DMS153 (cell line): ENCODE results near the gene URM1.
A peak's percentile ranks its signal among the peaks of the same experiment; 100 is the strongest.

Experiments
- DNase-seq: peaks from one replicate; lab custom pipeline; 2025; lab: John Stamatoyannopoulos, UW

Gene URM1

GRCh38 chr9:128349125-128349524, 22.0 kb upstream of the URM1 start:
- no peak for DNase-seq

- no peak for DNase-seq
Observed at GRCh38 chr9:128349772-128350171, 21.4 kb upstream of the URM1 start.

DNA sequence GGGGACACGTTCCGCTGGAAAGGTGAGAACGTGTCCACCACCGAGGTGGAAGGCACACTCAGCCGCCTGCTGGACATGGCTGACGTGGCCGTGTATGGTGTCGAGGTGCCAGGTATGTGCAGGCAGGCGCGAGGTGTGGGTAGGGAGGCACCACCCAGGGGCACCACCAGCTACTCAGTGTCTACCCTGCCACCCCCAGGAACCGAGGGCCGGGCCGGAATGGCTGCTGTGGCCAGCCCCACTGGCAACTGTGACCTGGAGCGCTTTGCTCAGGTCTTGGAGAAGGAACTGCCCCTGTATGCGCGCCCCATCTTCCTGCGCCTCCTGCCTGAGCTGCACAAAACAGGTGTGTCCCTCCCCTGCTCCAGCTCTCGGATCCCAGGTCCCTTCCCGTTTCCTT, 15.7 kb upstream of the URM1 start:
- no peak for DNase-seq

GRCh38 chr9:128358090-128358489, 13.1 kb upstream of the URM1 start:
- no peak for DNase-seq

DNA sequence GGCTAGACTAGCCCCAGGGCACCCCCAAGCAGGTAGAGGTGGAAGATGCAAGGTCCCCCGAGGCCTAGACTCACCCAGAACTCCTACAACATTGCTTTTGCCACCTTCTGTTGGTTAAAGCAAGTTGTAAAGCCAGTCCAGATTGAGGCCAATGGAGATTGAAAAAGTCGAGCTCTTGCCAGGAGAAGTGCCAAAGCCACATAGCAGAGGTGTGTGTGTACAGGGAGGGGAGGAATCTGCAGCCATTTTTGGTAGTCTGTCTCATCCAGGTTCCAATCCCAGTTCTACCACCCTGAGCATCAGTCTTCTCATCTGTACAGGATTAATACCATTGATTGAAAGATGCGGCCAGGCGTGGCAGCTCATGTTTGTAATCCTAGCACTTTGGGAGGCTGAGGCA, 12.3 kb upstream of the URM1 start:
- DNase-seq: no peak

- DNase-seq: no peak
Observed at GRCh38 chr9:128360826-128361225, 10.3 kb upstream of the URM1 start.

DNA sequence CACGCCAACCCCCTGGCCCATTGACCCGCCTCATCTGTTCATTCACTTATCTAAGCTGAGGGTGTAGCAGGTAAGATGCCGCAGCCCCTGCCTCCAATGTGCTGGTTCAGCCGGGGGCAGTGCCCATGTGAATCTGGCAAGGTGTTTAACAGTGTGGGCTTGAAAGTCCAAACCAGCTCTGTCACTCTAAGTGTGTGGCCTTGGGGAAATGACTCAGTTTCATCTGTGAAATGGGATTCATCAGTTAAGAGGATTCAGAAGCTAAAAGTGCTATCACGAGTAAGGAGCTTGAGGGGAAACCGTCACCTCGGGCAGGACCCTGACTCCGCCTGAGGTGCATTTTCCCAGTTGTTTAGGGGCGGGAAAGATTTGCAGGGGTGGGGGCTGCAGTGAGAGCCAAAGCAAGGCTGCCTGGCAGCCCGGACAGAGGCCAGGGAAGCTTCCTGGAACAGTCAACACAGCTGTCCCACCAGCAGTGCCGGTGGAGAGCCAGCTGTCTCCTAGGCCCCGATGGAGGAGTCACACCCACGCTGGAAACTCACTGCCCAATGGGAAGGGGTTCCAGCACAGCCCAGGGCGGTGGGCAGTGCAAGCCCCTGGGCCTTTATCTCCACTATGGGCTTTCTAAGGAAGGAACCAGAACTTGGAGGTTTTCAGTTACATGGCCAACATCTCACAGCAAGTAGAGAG, 9.7 kb upstream of the URM1 start:
- DNase-seq: no peak

DNA sequence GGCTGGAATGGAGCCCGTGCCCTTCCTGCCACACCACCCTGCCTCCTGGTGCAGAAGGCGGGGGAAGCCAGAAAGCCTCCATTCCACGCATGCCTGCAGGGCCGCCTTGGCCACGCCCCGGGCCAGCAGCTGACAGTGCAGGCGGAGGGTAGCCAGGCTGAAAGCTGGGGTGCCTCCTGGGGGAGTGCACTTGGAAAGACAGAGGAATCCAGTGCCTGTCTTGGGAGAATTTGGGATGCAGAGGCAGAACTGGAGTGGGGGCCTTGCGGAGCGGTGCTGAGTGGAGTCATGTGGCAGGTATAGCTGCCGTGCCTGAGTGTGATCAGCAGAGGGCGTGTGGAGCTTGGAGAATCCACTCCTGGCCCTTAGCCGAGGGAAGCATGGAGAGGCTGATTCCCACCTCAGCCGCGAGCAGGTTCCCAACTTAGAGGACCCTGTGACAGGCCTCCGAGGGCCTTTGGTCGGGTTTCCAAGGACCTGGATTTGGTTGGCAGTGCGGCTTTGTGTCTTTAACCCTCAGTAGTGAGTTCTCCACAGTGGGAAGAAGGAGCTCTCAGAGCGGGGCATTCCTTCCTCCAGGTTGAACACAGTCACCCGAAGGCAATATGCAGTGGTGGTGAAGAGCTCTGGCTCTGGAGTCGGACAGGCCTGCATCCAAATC, 9.1 kb upstream of the URM1 start:
- peak; percentile 38 for DNase-seq

GRCh38 chr9:128362774-128363173, 8.4 kb upstream of the URM1 start:
- DNase-seq: no peak

- no peak for DNase-seq
Observed at GRCh38 chr9:128365525-128365924, 5.6 kb upstream of the URM1 start.

- DNase-seq: no peak
Observed at GRCh38 chr9:128369024-128369706, 2.0 kb upstream of the URM1 start.

DNA sequence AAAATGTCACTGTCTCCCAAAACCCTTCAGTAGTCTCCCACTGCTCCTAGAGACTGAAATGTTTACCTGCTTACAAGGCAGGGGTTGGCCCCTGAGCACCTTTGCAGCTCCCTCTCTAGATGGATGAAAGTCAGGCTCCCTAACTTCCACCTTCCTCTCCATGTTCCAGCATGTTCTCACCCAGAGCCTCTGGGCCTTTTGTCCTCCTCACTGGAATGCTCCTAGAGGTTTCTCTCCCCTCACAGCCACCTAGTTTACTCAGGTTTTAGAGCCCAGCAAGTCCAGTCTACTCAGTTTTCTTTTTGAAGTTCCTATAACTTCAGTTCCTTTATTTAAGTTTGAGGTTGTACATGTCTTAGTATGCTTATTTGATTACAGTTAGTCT, 815 bp upstream of the URM1 start:
- DNase-seq: no peak

- DNase-seq: no peak
Observed at GRCh38 chr9:128371630-128372117, 500 bp downstream of the URM1 start.

DNA sequence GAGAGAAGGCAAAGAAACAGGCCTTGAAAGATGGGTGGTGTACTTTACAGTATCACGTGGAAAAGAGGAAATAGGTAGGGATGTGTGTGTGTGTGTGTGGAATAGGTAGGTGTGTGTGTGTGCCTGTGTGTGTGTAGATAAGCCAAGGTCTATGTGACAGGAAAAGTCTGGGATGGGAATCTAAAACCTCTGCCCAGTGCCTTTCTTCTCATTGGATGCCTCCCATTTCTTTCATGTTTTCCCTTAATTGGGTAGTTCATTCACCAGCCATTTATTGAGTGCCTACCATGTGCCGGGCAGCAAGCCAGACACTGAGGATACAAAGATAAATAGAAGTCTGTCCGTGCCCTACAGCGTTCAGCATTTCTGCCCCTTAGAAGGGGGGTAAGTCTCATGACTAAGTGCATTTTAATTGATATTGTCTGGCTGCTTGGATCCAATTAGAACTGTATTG, 1.0 kb downstream of the URM1 start:
- no peak for DNase-seq

DNA sequence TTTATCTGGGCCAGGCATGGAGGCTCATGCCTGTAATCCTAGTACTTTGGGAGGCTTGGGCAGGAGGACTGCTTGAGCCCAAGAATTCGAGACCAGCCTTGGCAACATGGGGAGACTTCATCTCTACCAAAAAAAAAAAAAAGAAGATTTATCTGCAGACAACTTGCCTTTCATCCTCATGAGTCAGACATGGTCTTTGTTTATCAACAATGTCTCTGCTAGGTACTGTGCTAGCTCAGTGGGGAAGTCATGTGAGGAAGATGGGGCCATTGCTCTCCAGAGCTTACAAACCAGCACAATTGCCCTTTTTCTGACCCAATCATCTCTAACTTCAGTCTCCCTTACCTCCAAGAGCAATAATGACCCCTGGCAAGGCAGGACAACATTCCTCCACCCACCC, 1.6 kb downstream of the URM1 start:
- DNase-seq: no peak

- no peak for DNase-seq
Observed at GRCh38 chr9:128374221-128374675, 3.1 kb downstream of the URM1 start.

DNA sequence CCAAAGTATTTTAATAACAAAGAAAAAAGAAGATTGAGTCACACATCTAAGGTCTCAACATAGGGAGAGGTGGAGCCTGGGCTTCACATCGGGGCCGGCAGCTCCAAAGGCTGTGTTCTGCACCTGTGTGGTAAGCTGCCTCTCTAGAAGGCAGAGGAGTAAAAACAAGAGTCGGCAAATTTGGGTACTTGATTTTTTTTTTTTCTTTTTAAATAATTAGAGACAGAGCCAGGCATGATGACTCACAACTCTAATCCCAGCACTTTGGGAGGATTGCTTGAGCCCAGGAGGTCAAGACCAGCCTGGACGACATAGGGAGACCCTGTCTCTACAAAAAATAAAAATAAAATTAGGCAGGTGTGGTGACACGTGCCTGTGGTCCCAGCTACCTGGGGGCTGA, 4.7 kb downstream of the URM1 start:
- no peak for DNase-seq

- no peak for DNase-seq
Observed at GRCh38 chr9:128382261-128382660, 11.1 kb downstream of the URM1 start.

DNA sequence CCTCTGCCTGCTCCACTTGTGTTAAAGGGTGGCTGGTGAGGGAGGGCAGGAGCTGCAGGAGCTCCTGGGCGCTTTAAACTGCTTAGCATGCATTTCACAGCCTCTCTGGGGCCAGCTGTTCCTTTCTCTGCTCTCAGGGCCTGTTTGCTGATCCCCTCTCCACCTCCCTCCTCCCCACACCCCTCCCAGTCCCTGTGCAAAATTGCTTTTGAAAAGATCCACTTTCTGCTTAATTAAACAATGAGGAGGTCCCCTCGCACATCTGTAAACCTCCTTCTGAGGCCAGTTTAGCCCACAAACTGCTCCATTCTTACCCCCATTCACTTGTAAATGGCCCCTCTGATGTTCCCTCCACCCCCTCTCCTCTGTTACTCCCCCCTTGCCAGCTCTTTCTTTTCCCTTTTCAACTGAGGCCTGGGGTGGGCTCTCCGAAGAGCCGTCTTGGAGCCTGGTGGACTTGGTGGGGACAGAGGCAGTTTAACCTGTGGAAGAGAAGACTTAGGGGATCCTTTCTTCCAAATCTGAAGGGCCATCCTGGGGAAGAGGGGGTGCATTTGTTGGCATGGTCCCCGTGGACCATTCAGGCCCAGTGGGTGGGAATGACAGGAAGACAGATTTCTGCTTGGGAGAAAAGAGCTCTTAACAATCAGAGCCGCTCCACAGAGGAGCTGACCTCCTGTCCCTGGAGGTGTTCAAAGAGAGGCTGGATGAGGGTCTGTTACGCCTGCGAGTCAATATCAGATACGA, 12.0 kb downstream of the URM1 start:
- DNase-seq: no peak

DNA sequence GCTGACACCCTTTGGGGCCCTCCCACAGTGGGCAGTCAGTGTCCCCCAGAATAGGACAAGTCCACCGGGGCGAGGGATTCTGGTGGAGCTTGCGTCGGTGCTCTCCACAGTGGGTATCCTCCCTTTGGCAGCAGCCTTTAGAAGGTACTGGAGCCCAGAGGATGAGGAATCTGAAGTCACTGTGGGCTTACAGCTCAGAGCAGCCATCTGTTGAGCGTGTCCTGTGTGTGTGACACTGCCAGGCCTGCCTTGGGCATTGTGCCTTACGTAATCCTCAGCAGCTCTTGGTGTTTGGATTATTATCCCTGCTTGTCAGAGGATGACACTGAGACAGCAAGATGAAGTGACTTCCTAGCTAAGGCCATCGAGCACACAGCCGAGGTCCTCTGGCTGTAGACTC, 12.6 kb downstream of the URM1 start:
- no peak for DNase-seq

- no peak for DNase-seq
Observed at GRCh38 chr9:128384801-128385495, 13.8 kb downstream of the URM1 start.
